Stomach (tissue), 9 donors: ENCODE results near the gene AKIRIN2. TPM values are rescaled to one million over a fixed set of nuclear protein-coding genes. Genes with fewer than 3 reads are reported as not detected.
"Not testable (repeated sequence)": the region's sequence is repeated elsewhere in the genome, so short reads cannot be mapped to it uniquely, and the experiment has no call there.

ENCODE experiments used
- DNase-seq, 2 donors: peaks; one replicate each; pipeline versions ENCODE4 v3.0.0 to v3.0.0-alpha.2; 2013 to 2019
- H3K27ac ChIP-seq, 5 donors: fragments of 200-600 bp in 4 of 5; sonication (generic) in 4 of 5; one replicate each; pipeline ENCODE4 v1.5.1; 2013 to 2019; ENCODE audit warnings: mild to moderate bottlenecking in 1 of 5, moderate library complexity in 1 of 5
- H3K27me3 ChIP-seq, 3 donors: fragments of 200-600 bp; sonication (generic); one replicate each; pipeline ENCODE4 v1.5.1; 2017 to 2019; ENCODE audit warnings: mixed run types in 1 of 3
- H3K36me3 ChIP-seq, 4 donors: fragments of 200-600 bp; sonication (generic); 1 replicate in 3 of 4; 2 replicates in 1 of 4; pipeline ENCODE4 v1.5.1; 2016 to 2019
- H3K4me1 ChIP-seq, 4 donors: fragments of 200-600 bp; sonication (generic); one replicate each; pipeline ENCODE4 v1.5.1; 2016 to 2019
- H3K4me3 ChIP-seq, 4 donors: fragments of 200-600 bp; sonication (generic) in 3 of 4; one replicate each; pipeline ENCODE4 v1.5.1; 2016 to 2019; ENCODE audit warnings: mild to moderate bottlenecking in 1 of 4
- H3K9me3 ChIP-seq, 4 donors: fragments of 200-600 bp; sonication (generic); one replicate each; pipeline ENCODE4 v1.5.1; 2016 to 2019
- EP300 ChIP-seq: sonication (generic); formaldehyde crosslinking; IDR thresholded peaks from one replicate; pipeline ENCODE4 v1.6.1; 2017; ENCODE audit warnings: antibody characterized with exemption
- POLR2A ChIP-seq, 4 donors: fragments of 450-650 bp; IDR thresholded peaks; one replicate each; pipeline ENCODE4 v1.6.1; 2016; ENCODE audit warnings: antibody characterized with exemption in 4 of 4, control low read depth in 2 of 4, mild to moderate bottlenecking in 1 of 4, moderate library complexity in 1 of 4
- POLR2AphosphoS5 ChIP-seq, 3 donors: sonication (generic); formaldehyde crosslinking; IDR thresholded peaks; one replicate each; pipeline ENCODE4 v1.6.1; 2016; ENCODE audit warnings: antibody characterized with exemption in 3 of 3
- WGBS, 5 donors: extraction: QIAGEN DNeasy Blood & Tissue Kit in 3 of 5; methylation state at CpG; one replicate each; pipeline versions ENCODE4 v1.1.5 to v1.1.7; 2013 to 2018; 5-methylcytosine and 5-hydroxymethylcytosine counted together
- intact Hi-C: fragments of 100-400 bp; cut with DNase I; formaldehyde crosslinking; loops from one replicate; pipeline ENCODE4 v1.15.1; 2023; ENCODE audit warnings: low total_unique reads
- polyA plus RNA-seq, 3 donors: library from polyadenylated mRNA; stranded (reverse); fragments of 200-250 nt; gene quantifications; one replicate each; pipeline ENCODE4 v1.2.3, GENCODE V29; 2013
- total RNA-seq, 5 donors: library from RNA; depleted of rRNA; stranded (reverse); fragments of >200 nt; gene quantifications; one replicate each; pipeline versions ENCODE4 v1.1.0 to v1.2.3, GENCODE V29; 2014 to 2016
- TF ChIP-seq, protein P1 (sequence below), 7 experiments: fragments of 450-650 bp in 4 of 7; fragments of 200-600 bp in 3 of 7; sonication (generic) in 3 of 7; IDR thresholded peaks; one replicate each; pipeline ENCODE4 v1.5.1; 2016 to 2019; ENCODE audit warnings: antibody characterized with exemption in 7 of 7, control low read depth in 2 of 7, mild to moderate bottlenecking in 1 of 7
- donor health status: healthy with polysubstance abuse.
- donor health status: Bipolar disorder and iron deficiency.
- donor health status: healthy.

AKIRIN2 gene
- total and polyA plus RNA-seq, 8 donors = 0.58 to 49.0 (median 12.7) TPM

DNA sequence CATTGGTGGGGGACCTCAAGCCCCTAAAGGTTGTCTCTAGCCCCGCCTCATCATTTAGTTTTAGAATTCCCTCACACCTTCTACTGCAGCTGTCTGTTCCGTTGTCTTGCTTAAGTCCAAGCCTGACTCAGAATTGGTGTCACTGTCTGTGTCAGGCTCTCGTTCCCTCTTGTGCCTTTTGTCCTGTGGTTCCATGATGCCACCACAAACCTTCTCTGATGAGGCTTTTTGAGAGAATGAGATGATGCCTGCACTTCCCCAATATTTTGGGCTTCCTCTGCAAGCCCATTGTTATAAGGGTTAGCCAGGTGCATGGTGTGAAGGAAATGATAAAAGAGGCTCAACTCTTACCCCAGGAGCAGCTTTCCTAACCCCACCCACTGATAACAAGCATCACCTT lies 8.1 kb upstream of the AKIRIN2 start:
- 64 to 80% (median 75%) methylated on average over 3 of the region's 3 CpGs for WGBS, 5 donors

DNA sequence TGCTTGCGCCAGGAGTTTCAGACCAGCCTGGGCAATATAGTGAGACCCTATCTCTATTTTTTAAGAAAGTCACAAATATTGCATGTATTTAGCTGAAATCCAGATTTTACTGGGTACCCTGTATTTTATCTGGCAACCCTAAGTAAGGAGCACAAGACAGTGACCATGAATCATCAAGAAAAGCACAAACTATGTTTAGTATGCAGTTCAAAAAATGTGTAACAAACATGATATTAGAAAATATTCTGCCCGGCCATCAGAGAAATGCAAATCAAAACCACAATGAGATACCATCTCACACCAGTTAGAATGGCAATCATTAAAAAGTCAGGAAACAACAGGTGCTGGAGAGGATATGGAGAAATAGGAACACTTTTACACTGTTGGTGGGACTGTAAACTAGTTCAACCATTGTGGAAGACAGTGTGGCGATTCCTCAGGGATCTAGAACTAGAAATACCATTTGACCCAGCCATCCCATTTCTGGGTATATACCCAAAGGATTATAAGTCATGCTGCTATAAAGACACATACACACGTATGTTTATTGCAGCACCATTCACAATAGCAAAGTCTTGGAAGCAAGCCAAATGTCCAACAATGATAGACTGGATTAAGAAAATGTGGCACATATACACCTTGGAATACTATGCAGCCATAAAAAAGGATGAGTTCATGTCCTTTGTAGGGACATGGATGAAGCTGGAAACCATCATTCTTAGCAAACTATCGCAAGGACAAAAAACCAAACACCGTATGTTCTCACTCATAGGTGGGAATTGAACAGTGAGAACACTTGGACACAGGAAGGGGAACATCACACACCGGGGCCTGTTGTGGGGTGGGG lies 6.8 kb upstream of the AKIRIN2 start:
- H3K4me3 ChIP-seq, H3K36me3 ChIP-seq, intact Hi-C loops, H3K4me1 ChIP-seq, H3K27me3 ChIP-seq, H3K27ac ChIP-seq, DNase-seq, H3K9me3 ChIP-seq: not testable (repeated sequence)
- WGBS, 5 donors = 73 to 94% (median 82%) methylated on average over 5 to 6 of the region's 7 CpGs

More for the DNA sequence above, 8.1 kb upstream of the AKIRIN2 start:
- Histone ChIP-seq H3K4me1 (no peaks in the 10 kb centered on the region), H3K4me3 (no peak overlapping the region), H3K27ac (no peak overlapping the region), H3K36me3 (no peaks in the 10 kb centered on the region), H3K9me3 (no peaks in the 10 kb centered on the region), H3K27me3 (no peaks in the 10 kb centered on the region)
- DNase-seq = no peak
- intact Hi-C loops = no loop called here
- no peak for TF ChIP-seq POLR2A (IDR thresholded peaks at IDR 0.05)
- no peak for TF ChIP-seq POLR2AphosphoS5 (IDR thresholded peaks at IDR 0.05)
- no peak for TF ChIP-seq EP300
- TF ChIP-seq, protein P1, sequence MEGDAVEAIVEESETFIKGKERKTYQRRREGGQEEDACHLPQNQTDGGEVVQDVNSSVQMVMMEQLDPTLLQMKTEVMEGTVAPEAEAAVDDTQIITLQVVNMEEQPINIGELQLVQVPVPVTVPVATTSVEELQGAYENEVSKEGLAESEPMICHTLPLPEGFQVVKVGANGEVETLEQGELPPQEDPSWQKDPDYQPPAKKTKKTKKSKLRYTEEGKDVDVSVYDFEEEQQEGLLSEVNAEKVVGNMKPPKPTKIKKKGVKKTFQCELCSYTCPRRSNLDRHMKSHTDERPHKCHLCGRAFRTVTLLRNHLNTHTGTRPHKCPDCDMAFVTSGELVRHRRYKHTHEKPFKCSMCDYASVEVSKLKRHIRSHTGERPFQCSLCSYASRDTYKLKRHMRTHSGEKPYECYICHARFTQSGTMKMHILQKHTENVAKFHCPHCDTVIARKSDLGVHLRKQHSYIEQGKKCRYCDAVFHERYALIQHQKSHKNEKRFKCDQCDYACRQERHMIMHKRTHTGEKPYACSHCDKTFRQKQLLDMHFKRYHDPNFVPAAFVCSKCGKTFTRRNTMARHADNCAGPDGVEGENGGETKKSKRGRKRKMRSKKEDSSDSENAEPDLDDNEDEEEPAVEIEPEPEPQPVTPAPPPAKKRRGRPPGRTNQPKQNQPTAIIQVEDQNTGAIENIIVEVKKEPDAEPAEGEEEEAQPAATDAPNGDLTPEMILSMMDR (IDR thresholded peaks at IDR 0.05) = no peak

DNA sequence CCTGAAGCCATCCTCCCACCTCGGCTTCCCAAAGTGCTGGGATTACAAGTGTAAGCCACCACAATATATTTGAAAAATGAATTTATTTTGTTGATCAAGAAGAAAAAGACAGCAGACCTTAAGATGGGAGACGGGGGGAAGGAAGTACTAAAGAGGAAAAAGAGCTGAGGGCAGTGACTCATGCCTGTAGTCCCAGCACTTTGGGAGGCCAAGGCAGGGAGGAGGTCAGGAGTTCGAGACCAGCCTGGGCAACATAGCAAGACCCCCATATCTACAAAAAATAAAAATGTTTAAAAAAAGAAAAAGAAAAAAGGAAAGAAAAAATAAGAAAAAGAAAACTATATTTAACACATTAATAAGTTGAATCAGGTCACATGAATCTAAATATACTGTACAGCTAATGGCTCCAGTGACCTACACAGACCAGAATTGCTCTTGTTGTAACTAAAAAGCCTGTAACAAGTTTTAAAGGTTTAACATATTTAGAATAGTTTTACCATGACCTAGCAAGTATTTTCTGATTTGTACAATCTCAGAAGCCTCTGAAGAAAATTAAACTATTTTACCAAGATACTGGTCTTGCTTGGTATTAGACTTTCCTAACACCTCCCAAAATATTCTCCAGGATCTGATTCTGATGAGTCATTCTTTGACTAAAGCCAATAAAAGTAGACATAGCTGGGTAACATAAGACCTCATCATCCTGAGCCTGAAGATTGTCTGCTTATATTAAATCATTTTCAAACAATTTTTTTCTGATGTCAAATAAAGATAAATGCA lies 4.3 kb upstream of the AKIRIN2 start:
- no peaks in the 10 kb centered on the region for H3K27me3 ChIP-seq
- no peak overlapping the region for H3K27ac ChIP-seq
- H3K4me1 ChIP-seq = peaks cover 4 to 9% (median 6%) of the 10 kb centered on the region in 4 donors
- WGBS, 5 donors = 80 to 89% (median 81%) methylated on average over 3 of the region's 3 CpGs
- TF ChIP-seq POLR2AphosphoS5 (IDR thresholded peaks at IDR 0.05) (no peak), POLR2A (IDR thresholded peaks at IDR 0.05) (no peak), EP300 (no peak)
- TF ChIP-seq, protein P1 (IDR thresholded peaks at IDR 0.05) = no peak
- DNase-seq = no peak
- no peaks in the 10 kb centered on the region for H3K36me3 ChIP-seq
- H3K4me3 ChIP-seq = no peak overlapping the region
- intact Hi-C loops = no loop called here
- no peaks in the 10 kb centered on the region for H3K9me3 ChIP-seq

DNA sequence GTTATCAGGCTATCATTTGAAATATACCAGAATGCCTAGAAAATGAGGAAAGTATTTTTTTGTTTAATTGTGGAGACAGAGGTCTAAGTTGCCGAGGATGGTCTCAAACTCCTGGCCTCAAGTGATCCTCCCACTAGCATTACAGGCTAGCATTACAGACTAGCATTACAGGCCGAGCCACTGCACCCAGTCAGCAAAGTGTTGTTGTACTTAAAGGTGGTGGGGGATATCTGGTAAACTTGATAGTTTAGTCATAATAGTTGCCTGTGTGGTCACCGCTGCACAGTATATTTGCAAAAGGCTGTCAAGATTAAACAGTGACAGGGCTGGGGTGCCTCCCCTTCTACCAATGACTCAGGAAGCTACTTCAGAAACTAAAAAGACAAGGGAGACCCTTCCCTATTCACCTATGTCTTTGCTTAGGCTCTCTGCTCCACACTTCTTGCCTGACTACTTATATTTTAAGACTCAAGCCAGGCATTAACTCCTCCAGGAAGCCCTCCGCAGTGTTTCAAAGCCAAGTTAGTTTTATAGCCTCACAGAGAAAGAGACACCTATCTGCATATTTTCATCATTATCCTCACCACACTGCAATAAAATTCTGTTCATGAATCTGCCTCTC lies 3.1 kb upstream of the AKIRIN2 start:
- peak in 1 of 2 donors; percentile 43 for DNase-seq
- Histone ChIP-seq H3K9me3 (no peaks in the 10 kb centered on the region), H3K36me3 (no peaks in the 10 kb centered on the region), H3K27ac (no peak overlapping the region), H3K4me1 (peaks cover 4 to 10% (median 7%) of the 10 kb centered on the region in 4 donors), H3K4me3 (no peak overlapping the region), H3K27me3 (no peaks in the 10 kb centered on the region)
- WGBS, 5 donors = 45 to 63% (median 53%) methylated on average over 4 of the region's 4 CpGs
- TF ChIP-seq POLR2AphosphoS5 (IDR thresholded peaks at IDR 0.05) (no peak), POLR2A (IDR thresholded peaks at IDR 0.05) (no peak), EP300 (no peak)
- TF ChIP-seq, protein P1 (IDR thresholded peaks at IDR 0.05) = no peak
- intact Hi-C loops = no loop called here

DNA sequence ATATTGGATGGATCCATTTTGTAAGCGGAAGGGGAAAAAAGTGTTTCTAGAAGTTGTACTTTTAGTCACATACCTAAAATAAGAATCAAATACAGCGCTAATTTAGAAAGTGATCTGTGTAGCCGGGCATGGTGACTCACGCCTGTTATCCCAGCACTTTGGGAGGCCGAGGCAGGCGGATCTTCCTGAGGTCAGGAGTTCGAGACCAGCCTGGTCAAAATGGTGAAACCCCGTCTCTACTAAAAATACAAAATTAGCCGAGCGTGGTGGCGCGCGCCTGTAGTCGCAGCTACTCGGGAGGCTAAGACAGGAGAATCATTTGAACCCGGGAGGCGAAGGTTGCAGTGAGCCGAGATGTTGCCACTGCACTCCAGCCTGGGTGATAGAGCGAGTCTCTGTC lies 1.0 kb upstream of the AKIRIN2 start:
- H3K4me3 ChIP-seq = peak overlapping the region; percentile 81 to 92 (median 87)
- intact Hi-C loops, H3K27me3 ChIP-seq, H3K36me3 ChIP-seq, DNase-seq, H3K9me3 ChIP-seq: not testable (repeated sequence)
- peaks cover 6 to 32% (median 18%) of the 10 kb centered on the region in 4 donors for H3K4me1 ChIP-seq
- WGBS, 5 donors = 75 to 85% (median 83%) methylated on average over 19 of the region's 19 CpGs
- H3K27ac ChIP-seq = peak overlapping the region in 4 of 5 donors; percentile 95 to 99 (median 98)
